Stimulated activated naive CD4-positive, alpha-beta T cell treated with Interleukin-2 at 50 U/mL for 16 hours (primary cell): ENCODE data around the gene RAPGEF4.

Source experiments
- DNase-seq: peaks from one replicate; lab custom pipeline; 2025; lab: John Stamatoyannopoulos, UW

RAPGEF4 gene

DNA sequence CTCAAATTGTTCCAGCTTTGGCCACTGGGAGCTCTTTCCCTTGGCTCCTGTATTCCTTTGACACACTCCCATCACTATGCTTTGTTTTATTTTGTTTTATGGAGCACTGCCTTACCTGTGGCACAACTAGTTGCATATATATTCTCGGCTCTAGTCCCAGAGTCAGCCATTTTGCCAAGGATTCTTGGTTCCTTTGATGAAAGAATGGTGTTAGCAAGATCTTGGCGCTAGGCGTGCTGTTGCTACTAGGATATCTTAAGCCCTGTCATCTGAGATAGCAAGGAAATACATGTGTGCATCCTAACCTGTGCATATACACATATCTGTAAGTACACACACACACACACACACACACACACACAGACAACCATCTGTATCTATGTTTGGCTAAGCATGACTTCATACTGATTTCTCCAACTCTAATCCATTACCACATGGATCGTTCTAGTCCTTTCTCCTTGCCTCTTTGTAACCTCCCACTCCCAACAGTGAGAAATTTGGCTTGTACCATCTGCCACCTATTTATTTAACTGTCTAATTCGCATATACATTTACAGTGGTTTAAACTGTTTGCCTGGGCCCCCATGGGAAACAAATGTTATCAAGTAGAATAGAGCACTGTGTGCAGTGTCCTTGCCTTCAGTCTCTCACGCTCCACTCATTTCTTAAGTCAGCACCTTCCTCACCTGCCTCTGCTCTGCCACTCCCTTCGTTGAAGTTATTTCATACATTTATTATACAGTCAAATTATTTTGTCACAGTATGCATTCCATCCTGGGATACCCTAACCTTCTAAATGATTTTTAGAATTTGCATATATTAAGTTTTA, 202.5 kb downstream of the RAPGEF4 start:
- DNase-seq = no peak

DNA sequence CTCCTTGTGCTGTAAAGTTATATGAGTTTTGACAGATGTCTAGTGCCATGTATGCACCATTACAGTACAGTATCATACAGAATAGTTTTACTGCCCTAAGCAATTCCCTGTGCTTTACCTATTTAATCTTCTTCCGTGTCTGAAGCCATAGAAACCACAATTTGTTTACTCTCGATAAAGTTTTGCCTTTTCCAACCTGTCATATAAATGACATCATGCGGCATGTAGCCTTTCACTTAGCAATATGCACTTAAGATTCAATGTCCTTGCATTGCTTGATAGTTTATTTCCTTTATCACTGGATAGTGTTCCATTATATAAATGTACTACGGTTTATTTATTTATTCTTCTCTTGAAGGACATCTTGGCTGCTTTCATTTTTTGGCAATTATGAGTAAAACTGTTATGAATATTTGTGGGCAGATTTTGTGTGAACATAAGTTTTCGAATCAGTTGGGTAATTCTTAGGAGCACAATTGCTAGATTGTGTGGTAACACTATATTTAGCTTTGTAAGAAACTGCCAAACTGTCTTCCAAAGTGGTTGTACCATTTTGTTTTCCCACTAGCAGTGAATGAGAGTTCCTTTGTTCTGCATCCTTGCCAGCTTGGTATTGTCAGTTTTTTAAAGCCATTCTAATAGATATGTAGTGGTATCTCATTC, 203.2 kb downstream of the RAPGEF4 start:
- DNase-seq = no peak

DNA sequence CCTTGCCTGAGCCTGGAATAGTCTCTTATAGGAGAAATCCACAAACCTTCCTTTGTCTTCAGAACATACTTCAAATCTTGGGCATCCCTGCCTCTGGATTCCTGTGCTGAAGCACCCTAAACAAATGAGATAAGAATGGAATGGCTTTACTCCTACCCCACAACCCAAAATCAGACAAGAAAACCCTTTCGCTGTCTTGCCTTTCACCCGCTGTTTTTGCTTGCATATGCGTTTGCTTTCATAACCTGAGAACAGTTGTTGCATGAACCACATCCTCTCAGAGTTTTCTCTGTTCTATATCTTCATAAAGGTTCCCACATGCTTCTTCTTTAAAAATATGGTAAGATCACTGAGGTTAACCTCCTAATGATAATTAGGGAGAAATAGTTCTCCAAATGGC, 207.9 kb downstream of the RAPGEF4 start:
- DNase-seq = no peak

DNA sequence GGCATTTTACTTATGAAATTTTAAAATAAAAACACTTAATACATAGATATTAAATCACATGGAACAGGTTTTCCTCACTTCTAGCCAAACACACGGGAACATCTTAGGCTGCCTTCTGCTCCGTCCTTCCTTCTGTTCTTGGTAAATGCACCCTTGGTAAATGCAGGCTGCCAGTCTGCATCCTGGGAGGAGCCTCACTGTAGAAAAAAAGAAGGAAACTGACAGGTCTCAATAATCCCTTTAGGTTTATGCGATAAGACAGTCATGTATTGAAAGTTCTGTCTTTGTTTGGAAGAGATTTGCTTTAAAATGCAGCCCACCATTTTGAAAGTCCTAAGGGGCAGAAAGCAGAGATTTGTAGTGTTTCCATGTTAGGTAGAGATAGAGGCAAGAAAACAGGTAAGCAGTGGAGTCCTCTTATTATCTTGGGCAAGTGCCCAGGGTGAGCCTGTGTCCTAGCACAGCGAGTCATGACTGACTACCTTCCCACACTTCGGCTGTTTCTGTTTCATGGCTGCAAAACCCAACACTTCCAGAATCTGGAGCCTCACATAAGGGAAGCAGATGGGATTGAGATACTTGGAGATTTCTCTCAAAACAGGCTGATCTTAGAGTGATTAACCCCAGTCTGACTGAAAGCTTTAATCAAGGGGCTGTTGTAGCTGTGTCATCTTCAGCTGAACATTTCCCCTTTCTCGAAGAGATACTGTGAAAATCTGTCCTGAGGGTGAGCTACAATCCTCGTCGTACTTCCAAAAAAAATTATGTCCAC, 208.6 kb downstream of the RAPGEF4 start:
- no peak for DNase-seq

DNA sequence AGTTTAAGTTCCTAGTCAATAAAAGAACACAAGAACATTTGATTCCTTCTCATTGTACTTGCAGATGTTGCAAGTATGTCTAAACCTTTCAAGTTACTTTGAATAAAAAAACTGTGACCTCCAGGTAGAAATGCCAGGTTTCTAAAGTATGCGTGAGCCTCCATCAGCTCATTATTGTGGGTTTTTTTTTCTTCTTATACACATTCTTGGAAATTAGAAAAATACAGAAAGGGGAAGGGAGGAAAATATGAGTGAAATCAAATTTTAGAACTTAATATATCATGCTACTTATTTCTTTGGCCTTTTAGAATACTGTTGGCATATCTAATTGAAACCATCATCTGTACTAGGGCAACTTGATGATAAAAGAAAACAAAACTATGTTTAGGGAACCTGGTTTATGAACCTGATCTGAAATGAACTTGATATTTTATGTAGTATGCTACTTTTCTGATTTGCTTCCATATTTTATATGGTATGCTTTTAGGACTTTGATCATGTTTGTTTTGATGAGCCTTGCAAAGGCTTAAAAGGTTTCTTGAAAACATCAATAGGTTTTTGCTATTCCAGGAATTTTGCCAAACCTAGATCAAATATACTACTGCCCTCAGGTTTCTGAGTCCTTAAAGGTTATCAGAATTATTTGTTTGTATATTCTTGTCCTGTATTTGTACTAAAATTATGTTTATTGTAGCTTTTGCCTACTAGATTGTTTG, 209.3 kb downstream of the RAPGEF4 start:
- no peak for DNase-seq

DNA sequence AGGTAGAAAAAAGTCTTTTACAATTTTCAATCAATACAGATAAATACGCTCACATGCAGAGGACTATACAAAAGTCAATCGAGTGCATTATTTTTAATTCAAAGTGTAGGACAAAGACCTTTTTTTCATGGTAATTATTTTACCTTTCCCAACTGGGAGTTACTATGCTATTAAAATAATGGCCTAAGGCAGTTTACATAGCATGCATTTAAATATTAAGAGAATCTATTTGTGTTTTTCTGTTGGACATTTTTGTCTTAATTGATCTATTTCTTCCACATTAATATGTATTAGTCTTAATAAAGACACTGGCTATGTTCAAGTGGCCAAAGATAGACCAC, 209.8 kb downstream of the RAPGEF4 start:
- no peak for DNase-seq

DNA sequence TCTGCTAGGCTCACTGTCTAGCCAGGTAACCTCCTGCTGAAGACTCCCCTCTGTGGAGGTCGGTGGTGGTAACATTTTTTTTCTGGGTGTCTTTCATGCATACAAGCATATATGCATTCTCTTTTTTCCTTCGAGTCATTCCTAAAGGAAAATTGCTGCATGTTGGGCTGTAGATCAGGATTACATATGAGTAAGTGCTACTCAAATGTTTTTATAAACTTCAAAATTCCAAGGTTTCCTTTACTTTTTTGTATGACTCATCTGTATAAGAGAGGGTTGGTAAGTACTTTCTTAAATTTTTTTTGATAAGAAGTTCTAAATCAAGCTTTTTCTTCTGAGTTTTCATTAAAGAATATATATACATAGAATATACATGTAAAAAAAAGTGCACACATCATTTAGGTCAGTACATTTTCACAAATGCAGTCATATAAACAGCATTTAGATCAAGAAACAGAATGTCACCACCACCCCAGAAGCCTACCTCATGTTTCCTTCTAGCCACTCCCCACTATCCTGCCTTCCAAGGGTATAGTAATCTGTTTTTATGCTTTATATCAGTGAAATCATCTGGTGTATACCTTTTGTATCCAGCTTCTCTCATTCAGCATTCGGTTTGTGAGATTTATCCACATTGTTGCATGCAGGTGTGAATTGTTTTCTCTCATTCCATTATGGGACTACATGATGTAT, 212.0 kb downstream of the RAPGEF4 start:
- no peak for DNase-seq

DNA sequence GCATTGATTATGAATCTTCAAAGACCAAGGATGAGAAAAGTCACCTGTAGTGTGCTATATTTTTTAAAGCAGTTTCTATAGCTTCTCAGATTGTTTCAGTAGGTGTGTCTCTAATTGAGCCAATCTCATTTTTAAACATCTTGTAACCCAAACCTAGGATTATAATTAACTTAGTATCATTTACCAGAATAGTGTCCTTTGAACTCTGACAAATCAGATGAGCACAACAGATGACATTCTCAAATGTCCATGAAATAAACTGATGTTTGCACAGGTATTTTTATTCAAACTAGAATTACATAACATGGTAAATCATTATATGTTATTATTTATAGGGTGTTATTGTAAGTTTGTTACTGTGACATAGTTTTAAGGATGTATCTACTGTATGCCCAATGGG, 213.9 kb downstream of the RAPGEF4 start:
- DNase-seq = no peak

DNA sequence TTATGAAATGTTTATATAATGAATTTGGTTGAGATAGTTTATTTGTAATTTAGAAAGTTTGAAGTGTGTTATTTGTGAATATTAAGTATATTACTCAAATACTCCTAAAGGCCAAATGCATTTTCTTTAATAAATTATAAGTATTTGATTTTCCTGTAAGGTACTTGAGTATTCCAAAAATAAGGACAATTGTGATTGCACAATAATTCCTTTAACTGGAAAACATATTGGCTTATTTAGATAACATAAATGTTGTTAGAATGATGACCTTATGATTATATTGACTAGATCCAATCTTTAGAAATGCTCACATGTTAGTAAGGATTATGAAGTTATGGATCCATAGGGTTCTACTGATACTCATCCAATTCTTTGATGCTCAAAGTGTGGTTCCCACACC, 214.9 kb downstream of the RAPGEF4 start:
- no peak for DNase-seq

DNA sequence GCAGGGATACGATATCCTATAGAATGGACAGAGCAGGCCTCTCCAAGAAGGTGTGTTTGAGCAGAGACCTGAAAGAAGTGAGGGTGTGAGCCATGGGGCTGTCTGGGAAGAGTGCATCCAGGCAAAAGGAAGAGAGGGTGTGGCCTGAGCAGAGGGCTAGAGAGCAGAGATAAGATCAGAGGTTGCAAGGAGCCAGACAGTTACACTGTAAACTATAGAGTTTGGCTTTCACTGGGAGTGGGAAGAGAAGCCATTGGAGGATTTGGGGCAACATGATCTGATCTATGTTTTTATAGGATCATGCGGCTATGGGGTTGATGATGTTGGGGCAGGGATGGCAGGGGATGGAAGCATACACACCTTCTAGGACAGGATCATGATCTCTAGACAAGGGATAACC, 215.9 kb downstream of the RAPGEF4 start:
- no peak for DNase-seq

DNA sequence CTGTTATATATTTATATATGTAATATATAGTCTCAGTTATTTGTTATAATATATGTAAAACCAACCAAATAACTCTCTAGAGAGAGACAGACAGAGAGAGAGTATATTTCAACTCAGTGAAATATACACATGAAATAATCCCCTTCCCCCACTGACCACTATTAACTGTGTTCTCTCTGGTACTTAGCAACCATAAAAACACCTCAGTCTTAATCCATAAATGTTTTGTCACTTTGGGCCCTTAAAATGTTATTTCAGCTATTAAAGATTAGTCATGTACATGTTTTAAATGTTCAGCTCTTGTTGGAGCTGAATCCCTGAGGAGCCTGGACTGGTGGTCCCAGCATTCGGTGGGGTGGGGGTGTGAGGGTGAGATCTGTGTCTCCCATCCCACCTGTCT, 217.8 kb downstream of the RAPGEF4 start:
- DNase-seq = no peak

DNA sequence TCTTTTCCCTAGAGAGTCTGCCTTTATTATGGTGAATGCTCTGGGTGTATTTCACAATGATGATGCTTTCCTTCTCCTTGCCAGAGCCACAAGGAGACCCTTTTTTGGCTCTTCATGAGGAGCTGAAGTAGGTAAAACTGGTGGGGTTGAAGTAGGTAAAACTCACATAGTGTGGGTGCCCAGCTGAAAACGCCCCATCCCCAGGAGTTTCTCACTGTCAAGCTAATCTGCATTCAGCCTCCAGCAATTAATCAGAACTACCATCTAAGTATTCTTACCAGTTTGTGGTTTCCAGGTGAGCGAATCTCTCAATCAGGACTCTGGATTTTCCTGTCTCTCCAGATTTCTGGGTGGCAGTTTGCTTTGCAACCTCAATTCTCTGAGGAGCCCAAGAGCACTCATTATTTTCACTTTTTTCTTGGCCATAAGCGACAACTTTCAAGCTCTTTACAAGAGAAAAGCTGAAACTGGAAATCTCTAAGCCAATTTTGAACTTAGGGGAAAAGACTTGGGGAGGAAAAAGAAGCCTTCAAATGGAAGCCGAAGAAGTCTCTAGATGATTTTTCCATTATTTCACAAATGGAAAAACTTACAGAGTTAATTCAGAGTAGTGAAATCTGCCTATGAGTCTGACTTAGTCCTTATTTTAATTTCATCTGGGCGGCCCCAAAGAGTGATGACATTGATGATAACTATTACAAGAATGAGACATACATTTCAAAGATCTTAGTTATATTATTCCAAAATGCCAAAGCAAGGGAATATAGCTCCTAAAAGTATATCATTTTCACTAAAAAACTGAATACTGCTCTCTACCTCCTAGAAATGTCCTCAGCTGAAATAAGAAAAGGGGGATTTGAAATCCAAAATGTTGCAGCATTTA, 218.6 kb downstream of the RAPGEF4 start:
- DNase-seq = no peak

DNA sequence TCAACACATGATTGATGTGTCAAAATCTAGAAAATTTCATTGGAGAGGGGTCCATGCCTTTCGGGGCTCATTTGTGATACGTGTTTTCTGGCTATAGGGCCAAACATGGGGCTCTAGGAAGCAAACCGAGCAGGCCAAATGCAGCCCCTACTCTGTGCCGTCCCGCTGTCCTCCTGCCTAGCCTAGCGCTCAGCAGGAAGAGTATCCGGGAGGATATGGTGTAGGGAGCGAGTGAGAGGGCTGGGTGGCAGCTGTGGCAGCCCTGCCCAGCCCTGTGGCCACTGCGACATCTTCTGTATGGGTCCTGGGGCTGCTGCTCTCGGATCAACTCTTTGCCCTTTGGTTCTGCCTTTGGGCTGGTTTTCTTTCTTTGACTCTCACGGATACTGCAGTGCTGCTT, 219.9 kb downstream of the RAPGEF4 start:
- no peak for DNase-seq

DNA sequence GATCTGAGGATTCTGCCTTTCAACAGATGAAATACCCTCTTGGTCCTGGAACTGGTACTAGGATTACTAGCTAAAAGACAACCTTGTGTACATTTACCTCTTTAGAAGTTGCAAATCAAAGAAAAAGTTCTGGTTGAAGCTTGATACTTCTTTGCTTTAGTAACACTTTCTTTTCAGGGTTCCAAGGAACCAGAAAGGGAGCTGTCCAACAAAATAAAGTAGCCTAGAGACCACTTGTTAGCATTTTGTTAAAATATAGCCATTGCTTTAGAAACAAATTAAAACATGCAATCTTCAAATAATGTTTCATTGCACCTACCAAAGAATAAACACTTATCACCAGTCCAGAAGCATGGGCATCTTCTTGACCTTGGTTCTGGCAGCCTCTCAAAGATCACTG, 222.1 kb downstream of the RAPGEF4 start:
- DNase-seq = no peak

DNA sequence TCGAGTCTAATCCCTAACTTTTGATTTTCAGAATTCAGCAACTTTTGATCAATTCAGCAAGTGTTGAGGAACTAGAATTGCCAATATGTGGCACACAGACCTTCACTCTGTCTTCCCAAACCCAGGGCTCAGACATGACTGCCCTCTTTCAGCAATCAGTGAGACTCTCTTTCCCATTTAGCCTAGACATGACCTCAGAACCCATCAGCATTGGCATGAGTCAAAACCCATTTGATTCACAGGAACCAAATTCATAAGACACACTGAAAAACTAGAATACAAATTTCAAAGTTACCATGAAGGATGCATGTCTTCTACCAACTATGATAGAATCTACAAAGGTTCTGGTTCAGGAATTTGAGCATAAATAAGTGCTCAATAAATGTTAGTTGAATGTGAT, 226.4 kb downstream of the RAPGEF4 start:
- no peak for DNase-seq

DNA sequence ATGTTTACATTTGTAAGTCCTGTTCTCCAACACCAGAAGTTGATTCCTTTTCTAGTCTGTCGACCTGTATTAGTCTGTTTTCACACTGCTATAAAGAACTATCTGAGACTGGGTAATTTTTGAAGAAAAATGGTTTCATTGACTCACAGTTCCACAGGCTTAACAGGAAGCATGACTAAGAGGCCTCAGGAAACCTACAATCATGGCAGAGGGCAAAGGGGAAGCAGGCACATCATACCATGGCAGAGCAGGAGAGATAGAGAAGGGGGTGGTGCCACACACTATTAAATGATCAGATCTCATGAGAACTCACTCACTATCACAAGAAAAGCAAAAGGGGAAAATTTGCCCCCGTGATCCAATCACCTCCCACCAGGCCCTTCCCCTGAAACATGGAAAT, 227.2 kb downstream of the RAPGEF4 start:
- no peak for DNase-seq

DNA sequence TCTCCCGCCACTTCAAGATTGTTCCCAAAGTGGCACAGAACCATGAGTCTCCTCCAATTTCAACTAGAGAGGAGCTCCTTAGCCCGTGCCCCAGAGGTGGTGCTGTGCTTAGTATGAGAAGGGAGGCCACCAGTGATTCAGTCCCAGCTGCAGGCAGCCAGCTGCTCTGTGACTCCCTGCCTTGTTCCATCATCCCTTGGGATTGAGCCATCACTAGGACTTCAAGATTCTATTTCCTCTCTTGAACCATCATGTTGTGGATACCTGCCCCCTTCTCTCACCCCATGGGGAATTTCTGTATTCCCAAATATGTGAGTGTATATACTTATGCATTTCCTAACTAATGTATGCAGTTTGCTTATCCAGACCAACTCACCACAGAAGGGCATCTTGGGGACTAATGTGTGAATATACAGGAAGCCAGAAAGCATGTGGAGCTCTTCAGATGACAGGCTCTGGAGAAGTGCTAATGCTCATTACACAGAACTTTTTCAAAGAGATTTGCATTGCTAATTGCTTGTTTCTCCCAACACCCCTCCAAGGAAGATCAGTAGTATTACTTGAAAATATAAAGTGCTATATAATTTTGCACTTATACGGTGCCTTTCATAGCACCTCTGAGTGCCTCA, 229.0 kb downstream of the RAPGEF4 start:
- no peak for DNase-seq

DNA sequence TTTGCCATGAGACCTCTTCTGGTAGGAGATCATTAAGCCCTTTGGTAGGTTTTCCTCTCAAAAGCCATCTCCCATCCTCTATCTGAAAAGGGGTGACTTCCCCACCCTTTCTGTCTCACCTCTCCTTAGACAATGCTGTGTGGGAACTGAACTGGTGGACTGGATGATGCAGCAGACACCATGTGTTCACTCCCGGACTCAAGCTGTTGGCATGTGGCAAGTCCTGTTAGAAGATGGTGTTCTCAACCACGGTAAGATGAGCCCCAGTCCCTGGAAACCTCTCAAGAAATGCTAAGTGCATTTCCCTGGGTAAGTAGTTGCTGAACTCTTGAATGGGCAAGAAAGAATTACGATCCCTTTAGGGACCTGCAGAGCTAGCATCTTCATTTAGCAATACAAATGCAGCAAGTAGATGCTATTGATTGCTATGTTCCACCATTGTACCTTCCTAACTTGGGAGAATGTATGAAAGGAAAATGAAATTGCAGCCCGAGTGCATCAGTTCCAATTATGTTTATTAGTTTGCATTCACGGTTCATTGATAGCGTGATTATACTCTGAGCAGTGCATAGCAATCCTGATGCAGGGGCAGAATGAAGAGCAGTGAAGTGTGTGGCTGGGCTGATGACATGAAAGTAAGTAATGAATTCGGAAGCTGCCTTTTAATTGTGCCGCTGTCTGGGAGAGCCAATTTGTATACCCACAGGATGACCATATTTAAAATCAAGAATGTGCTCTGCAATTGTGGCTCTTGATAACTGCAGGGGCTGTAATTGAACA, 230.0 kb downstream of the RAPGEF4 start:
- no peak for DNase-seq
